GM08714 (cell line): ENCODE measurements around the gene DDHD1.
"Not testable (repeated sequence)": the region's sequence is repeated elsewhere in the genome, so short reads cannot be mapped to it uniquely, and the experiment has no call there.

ENCODE experiments used
- H3K4me3 ChIP-seq: fragments of 200-500 bp; sonication (Bioruptor generic); 2 replicates; pipeline ENCODE4 v1.5.1; 2014; ENCODE audit warnings: mild to moderate bottlenecking, low read length, inconsistent platforms
- ZNF274 ChIP-seq: IDR thresholded peaks from 2 replicates; pipeline ENCODE4 v1.6.1; 2012; ENCODE audit warnings: mild to moderate bottlenecking, low read depth, low read length

Gene DDHD1

GRCh38 chr14:53140585-53140984 is 12.5 kb downstream of the DDHD1 start:
- no peak overlapping the region for H3K4me3 ChIP-seq
- TF ChIP-seq ZNF274 = no peak

- H3K4me3 ChIP-seq = no peak overlapping the region
- no peak for TF ChIP-seq ZNF274
Measured at GRCh38 chr14:53137568-53138203, 15.4 kb downstream of the DDHD1 start.

GRCh38 chr14:53130491-53130890 is 22.6 kb downstream of the DDHD1 start:
- H3K4me3 ChIP-seq = not testable (repeated sequence)

- H3K4me3 ChIP-seq = no peak overlapping the region
- TF ChIP-seq ZNF274 = no peak
Measured at GRCh38 chr14:53128303-53129028, 24.7 kb downstream of the DDHD1 start.

GRCh38 chr14:53127832-53128231 is 25.3 kb downstream of the DDHD1 start:
- TF ChIP-seq ZNF274 = no peak
- no peak overlapping the region for H3K4me3 ChIP-seq

GRCh38 chr14:53127151-53127550 is 26.0 kb downstream of the DDHD1 start:
- TF ChIP-seq ZNF274 = no peak

GRCh38 chr14:53126731-53127130 is 26.4 kb downstream of the DDHD1 start:
- peak overlapping the region; percentile 51; the same call in 1 of the 2 replicates for H3K4me3 ChIP-seq

More at GRCh38 chr14:53127151-53127550, 26.0 kb downstream of the DDHD1 start:
- no peak overlapping the region for H3K4me3 ChIP-seq

GRCh38 chr14:53124786-53125185 is 28.3 kb downstream of the DDHD1 start:
- no peak overlapping the region for H3K4me3 ChIP-seq
- TF ChIP-seq ZNF274 = no peak

More at GRCh38 chr14:53126731-53127130, 26.4 kb downstream of the DDHD1 start:
- TF ChIP-seq ZNF274 = no peak

- H3K4me3 ChIP-seq = not testable (repeated sequence)
Measured at GRCh38 chr14:53121419-53121818, 31.7 kb downstream of the DDHD1 start.

- not testable (repeated sequence) for H3K4me3 ChIP-seq
Measured at GRCh38 chr14:53117479-53117878, 35.6 kb downstream of the DDHD1 start.

GRCh38 chr14:53113989-53114388 is 39.1 kb downstream of the DDHD1 start:
- no peak for TF ChIP-seq ZNF274

GRCh38 chr14:53110096-53110495 is 43.0 kb downstream of the DDHD1 start:
- no peak for TF ChIP-seq ZNF274
- peak overlapping the region; percentile 37; the same call in 1 of the 2 replicates for H3K4me3 ChIP-seq

More at GRCh38 chr14:53113989-53114388, 39.1 kb downstream of the DDHD1 start:
- H3K4me3 ChIP-seq = no peak overlapping the region

- no peak for TF ChIP-seq ZNF274
- H3K4me3 ChIP-seq = peak overlapping the region; percentile 85
Measured at GRCh38 chr14:53109105-53110041, 43.8 kb downstream of the DDHD1 start.

GRCh38 chr14:53108292-53109104 is 44.6 kb downstream of the DDHD1 start:
- TF ChIP-seq ZNF274 = no peak
- peak overlapping the region; percentile 85 for H3K4me3 ChIP-seq
